Femur (tissue), 1 donor: ENCODE measurements around the gene ZNF77.
"Not testable (repeated sequence)": the region's sequence is repeated elsewhere in the genome, so short reads cannot be mapped to it uniquely, and the experiment has no call there.

ENCODE experiments used
- DNase-seq: peaks from one replicate; pipeline ENCODE4 v3.0.0-alpha.2; 2017

ZNF77 gene

GRCh38 chr19:2906631-2907195, 38.1 kb downstream of the ZNF77 start:
- DNase-seq = no peak

- DNase-seq = no peak
These were observed 38.8 kb downstream of the ZNF77 start for GRCh38 chr19:2905918-2906519.

GRCh38 chr19:2903326-2903725, 41.4 kb downstream of the ZNF77 start:
- DNase-seq = not testable (repeated sequence)

- DNase-seq = no peak
These were observed 42.1 kb downstream of the ZNF77 start for GRCh38 chr19:2902590-2903218.

GRCh38 chr19:2900296-2901252, 44.2 kb downstream of the ZNF77 start, which contains the start of gene ZNF57:
ZNF57 (plus strand) TSS chr19:2900928; CDS start chr19:2901046, 118 bp downstream.
- peak; percentile 100 for DNase-seq

- no peak for DNase-seq
These were observed 48.1 kb downstream of the ZNF77 start for GRCh38 chr19:2896694-2897093.

GRCh38 chr19:2890531-2890930, 54.2 kb downstream of the ZNF77 start:
- DNase-seq = not testable (repeated sequence)

- peak; percentile 66 for DNase-seq
These were observed 56.0 kb downstream of the ZNF77 start for GRCh38 chr19:2888731-2889224.

GRCh38 chr19:2887391-2887914, 57.3 kb downstream of the ZNF77 start:
- peak; percentile 26 for DNase-seq

GRCh38 chr19:2885736-2886135, 59.0 kb downstream of the ZNF77 start:
- DNase-seq = no peak

- no peak for DNase-seq
These were observed 60.9 kb downstream of the ZNF77 start for GRCh38 chr19:2883686-2884439.
